CD4-positive, CD25-positive, alpha-beta regulatory T cell (primary cell): ENCODE results near the gene FBXO40. TPM values are rescaled to one million over a fixed set of nuclear protein-coding genes. Genes with fewer than 3 reads are reported as not detected.
A peak's percentile ranks its signal among the peaks of the same experiment; 100 is the strongest.

Source experiments
- ATAC-seq, 2 donors: fragments of 150-1000 bp; cut with Tn5 transposase; one replicate each; pipeline ENCODE4 v1.10.0; 2021; ENCODE audit warnings: low read depth in 2 of 2, moderate number of reproducible peaks in 2 of 2, moderate library complexity in 1 of 2
- DNase-seq, 3 donors: peaks; one replicate each; pipeline versions ENCODE4 v3.0.0 to v3.0.0-alpha.2; 2012 to 2022; ENCODE audit warnings: mixed read lengths in 1 of 3
- H3K27ac ChIP-seq: one replicate; pipeline ENCODE4 v1.7.0; 2013; ENCODE audit warnings: mild to moderate bottlenecking, low read length; ENCODE audit not compliant: insufficient read depth, poor library complexity, severe bottlenecking
- H3K27me3 ChIP-seq: one replicate; pipeline ENCODE4 v1.7.0; 2013; ENCODE audit warnings: low read length; ENCODE audit not compliant: control insufficient read depth, insufficient read depth
- H3K36me3 ChIP-seq: one replicate; pipeline ENCODE4 v1.7.0; 2013; ENCODE audit warnings: mild to moderate bottlenecking, low read length, moderate library complexity; ENCODE audit not compliant: control insufficient read depth, insufficient read depth
- H3K4me1 ChIP-seq: 2 replicates; pipeline ENCODE4 v1.7.0; 2013; ENCODE audit warnings: mild to moderate bottlenecking, low read length; ENCODE audit not compliant: insufficient read depth, control insufficient read depth, poor library complexity, severe bottlenecking
- H3K4me3 ChIP-seq: one replicate; pipeline ENCODE4 v1.7.0; 2013; ENCODE audit warnings: low read depth, mild to moderate bottlenecking, low read length, moderate library complexity
- H3K9me3 ChIP-seq, 2 experiments: 1 replicate in 1 of 2; 2 replicates in 1 of 2; pipeline ENCODE4 v1.7.0; 2013; ENCODE audit warnings: low read length in 2 of 2, mild to moderate bottlenecking in 1 of 2, moderate library complexity in 1 of 2; ENCODE audit not compliant: control insufficient read depth in 2 of 2
- H3K27ac Mint-ChIP-seq, 3 donors: one replicate each; pipeline ENCODE4 v1.8.0; 2020 to 2022; ENCODE audit warnings: mild to moderate bottlenecking in 3 of 3, mixed read lengths in 3 of 3, moderate library complexity in 2 of 3
- H3K27me3 Mint-ChIP-seq: one replicate; pipeline ENCODE4 v1.8.0; 2022; ENCODE audit warnings: mild to moderate bottlenecking, mixed read lengths
- H3K36me3 Mint-ChIP-seq: one replicate; pipeline ENCODE4 v1.8.0; 2020; ENCODE audit warnings: mixed read lengths
- H3K4me1 Mint-ChIP-seq, 4 donors: one replicate each; pipeline ENCODE4 v1.8.0; 2020 to 2022; ENCODE audit warnings: mixed read lengths in 4 of 4, mild to moderate bottlenecking in 1 of 4
- H3K4me3 Mint-ChIP-seq, 4 donors: one replicate each; pipeline ENCODE4 v1.8.0; 2020 to 2022; ENCODE audit warnings: mild to moderate bottlenecking in 4 of 4, mixed read lengths in 4 of 4, moderate library complexity in 3 of 4
- H3K9me3 Mint-ChIP-seq, 7 donors: one replicate each; pipeline ENCODE4 v1.8.0; 2020 to 2022; ENCODE audit warnings: mixed read lengths in 7 of 7, mild to moderate bottlenecking in 3 of 7, moderate library complexity in 2 of 7
- polyA plus RNA-seq, 4 donors: library from polyadenylated mRNA; unstranded; fragments of 300-500 nt; fragmentation: Illumina TruSeq; gene quantifications; one replicate each; pipeline ENCODE4 v1.2.3, GENCODE V29; 2021
- total RNA-seq: library from RNA; stranded (reverse); gene quantifications from one replicate; pipeline ENCODE4 v1.2.3, GENCODE V29; 2022

FBXO40 gene
- total and polyA plus RNA-seq, 5 donors from 2014 or later, result 0.18 to 0.24 TPM; not detected in 3

GRCh38 chr3:121624147-121624899 is 31.1 kb downstream of the FBXO40 start:
- no peaks in the 10 kb centered on the region for H3K9me3 Mint-ChIP-seq
- no peak overlapping the region for H3K27ac Mint-ChIP-seq
- no peak overlapping the region for H3K27ac ChIP-seq
- ATAC-seq, result no peak
- H3K4me3 ChIP-seq, result no peak overlapping the region
- no peak overlapping the region for H3K4me3 Mint-ChIP-seq
- no peaks in the 10 kb centered on the region for H3K4me1 ChIP-seq
- H3K4me1 Mint-ChIP-seq, result peaks cover 0 to 3% (median 0%) of the 10 kb centered on the region in 4 donors
- peaks cover 6% of the 10 kb centered on the region for H3K27me3 Mint-ChIP-seq
- H3K36me3 Mint-ChIP-seq, result peaks cover 9% of the 10 kb centered on the region
- no peak for DNase-seq
- no peaks in the 10 kb centered on the region for H3K27me3 ChIP-seq
- H3K36me3 ChIP-seq, result peaks cover 7% of the 10 kb centered on the region
- H3K9me3 ChIP-seq, result no peaks in the 10 kb centered on the region

GRCh38 chr3:121626495-121626894 is 33.3 kb downstream of the FBXO40 start:
- no peaks in the 10 kb centered on the region for H3K27me3 ChIP-seq
- no peaks in the 10 kb centered on the region for H3K9me3 ChIP-seq
- no peak overlapping the region for H3K27ac ChIP-seq
- ATAC-seq (no peak), DNase-seq (no peak)
- no peak overlapping the region for H3K4me3 ChIP-seq
- H3K4me1 Mint-ChIP-seq, result peaks cover 0 to 3% (median 0%) of the 10 kb centered on the region in 4 donors
- peaks cover 25% of the 10 kb centered on the region for H3K36me3 ChIP-seq
- no peak overlapping the region for H3K4me3 Mint-ChIP-seq
- H3K4me1 ChIP-seq, result no peaks in the 10 kb centered on the region
- H3K27me3 Mint-ChIP-seq, result peaks cover 6% of the 10 kb centered on the region
- H3K27ac Mint-ChIP-seq, result peak overlapping the region in 1 of 3 donors; percentile 44
- peaks cover 21% of the 10 kb centered on the region for H3K36me3 Mint-ChIP-seq
- no peaks in the 10 kb centered on the region for H3K9me3 Mint-ChIP-seq

GRCh38 chr3:121627211-121627610 is 34.0 kb downstream of the FBXO40 start:
- Mint-ChIP-seq H3K36me3 (peaks cover 28% of the 10 kb centered on the region), H3K4me3 (no peak overlapping the region), H3K4me1 (peaks cover 0 to 4% (median 0%) of the 10 kb centered on the region in 4 donors), H3K9me3 (no peaks in the 10 kb centered on the region), H3K27ac (peak overlapping the region in 1 of 3 donors; percentile 48), H3K27me3 (no peaks in the 10 kb centered on the region)
- peaks cover 32% of the 10 kb centered on the region for H3K36me3 ChIP-seq
- H3K9me3 ChIP-seq, result no peaks in the 10 kb centered on the region
- no peak overlapping the region for H3K4me3 ChIP-seq
- H3K27ac ChIP-seq, result no peak overlapping the region
- no peak for ATAC-seq
- H3K4me1 ChIP-seq, result no peaks in the 10 kb centered on the region
- H3K27me3 ChIP-seq, result no peaks in the 10 kb centered on the region
- no peak for DNase-seq

- H3K9me3 ChIP-seq, result no peaks in the 10 kb centered on the region
- peaks cover 36% of the 10 kb centered on the region for H3K36me3 ChIP-seq
- no peak for ATAC-seq
- no peak for DNase-seq
- H3K27ac ChIP-seq, result no peak overlapping the region
- no peak overlapping the region for H3K4me3 ChIP-seq
- Mint-ChIP-seq H3K36me3 (peaks cover 32% of the 10 kb centered on the region), H3K9me3 (no peaks in the 10 kb centered on the region), H3K4me3 (no peak overlapping the region), H3K27me3 (no peaks in the 10 kb centered on the region), H3K4me1 (peaks cover 0 to 4% (median 0%) of the 10 kb centered on the region in 4 donors), H3K27ac (peak overlapping the region in 2 of 3 donors; percentile 38 to 48)
- H3K4me1 ChIP-seq, result no peaks in the 10 kb centered on the region
- H3K27me3 ChIP-seq, result no peaks in the 10 kb centered on the region
These were observed 34.4 kb downstream of the FBXO40 start for GRCh38 chr3:121627622-121628021.

- H3K4me1 Mint-ChIP-seq, result peaks cover 0 to 5% (median 2%) of the 10 kb centered on the region in 4 donors
- peak overlapping the region in 1 of 3 donors; percentile 74 for H3K27ac Mint-ChIP-seq
- H3K9me3 ChIP-seq, result no peaks in the 10 kb centered on the region
- peaks cover 55% of the 10 kb centered on the region for H3K36me3 ChIP-seq
- H3K27me3 Mint-ChIP-seq, result no peaks in the 10 kb centered on the region
- no peak for ATAC-seq
- H3K27ac ChIP-seq, result no peak overlapping the region
- no peaks in the 10 kb centered on the region for H3K4me1 ChIP-seq
- no peaks in the 10 kb centered on the region for H3K9me3 Mint-ChIP-seq
- H3K4me3 ChIP-seq, result no peak overlapping the region
- DNase-seq, result no peak
- no peaks in the 10 kb centered on the region for H3K27me3 ChIP-seq
- peaks cover 47% of the 10 kb centered on the region for H3K36me3 Mint-ChIP-seq
- H3K4me3 Mint-ChIP-seq, result no peak overlapping the region
These were observed 36.4 kb downstream of the FBXO40 start for GRCh38 chr3:121629601-121630000.

- no peaks in the 10 kb centered on the region for H3K9me3 Mint-ChIP-seq
- H3K27me3 Mint-ChIP-seq, result no peaks in the 10 kb centered on the region
- peaks cover 54% of the 10 kb centered on the region for H3K36me3 Mint-ChIP-seq
- peaks cover 0 to 6% (median 4%) of the 10 kb centered on the region in 4 donors for H3K4me1 Mint-ChIP-seq
- Histone ChIP-seq H3K4me3 (no peak overlapping the region), H3K27me3 (no peaks in the 10 kb centered on the region), H3K9me3 (no peaks in the 10 kb centered on the region), H3K36me3 (peaks cover 62% of the 10 kb centered on the region), H3K4me1 (no peaks in the 10 kb centered on the region), H3K27ac (no peak overlapping the region)
- no peak overlapping the region for H3K4me3 Mint-ChIP-seq
- ATAC-seq (no peak), DNase-seq (no peak)
- H3K27ac Mint-ChIP-seq, result peak overlapping the region in 2 of 3 donors; percentile 38 to 83
These were observed 37.2 kb downstream of the FBXO40 start for GRCh38 chr3:121630355-121630754.

- Histone ChIP-seq H3K4me3 (no peak overlapping the region), H3K27ac (no peak overlapping the region), H3K4me1 (no peaks in the 10 kb centered on the region), H3K36me3 (peaks cover 92% of the 10 kb centered on the region), H3K27me3 (no peaks in the 10 kb centered on the region), H3K9me3 (no peaks in the 10 kb centered on the region)
- Mint-ChIP-seq H3K36me3 (peaks cover 75% of the 10 kb centered on the region), H3K27ac (peak overlapping the region in 2 of 3 donors; percentile 32 to 78), H3K9me3 (no peaks in the 10 kb centered on the region), H3K4me1 (peaks cover 18 to 25% (median 19%) of the 10 kb centered on the region in 4 donors), H3K27me3 (no peaks in the 10 kb centered on the region), H3K4me3 (no peak overlapping the region)
- ATAC-seq (no peak), DNase-seq (no peak)
These were observed 44.7 kb downstream of the FBXO40 start for GRCh38 chr3:121637922-121638321.

- H3K4me1 ChIP-seq, result no peaks in the 10 kb centered on the region
- H3K4me3 ChIP-seq, result no peak overlapping the region
- Mint-ChIP-seq H3K27me3 (no peaks in the 10 kb centered on the region), H3K4me3 (no peak overlapping the region), H3K27ac (peak overlapping the region in 2 of 3 donors; percentile 47 to 92), H3K36me3 (peaks cover 74% of the 10 kb centered on the region), H3K9me3 (peaks cover 0 to 2% (median 0%) of the 10 kb centered on the region in 7 donors), H3K4me1 (peaks cover 17 to 27% (median 19%) of the 10 kb centered on the region in 4 donors)
- no peaks in the 10 kb centered on the region for H3K27me3 ChIP-seq
- H3K27ac ChIP-seq, result no peak overlapping the region
- peaks cover 87% of the 10 kb centered on the region for H3K36me3 ChIP-seq
- no peak for DNase-seq
- H3K9me3 ChIP-seq, result no peaks in the 10 kb centered on the region
- ATAC-seq, result no peak
These were observed 47.9 kb downstream of the FBXO40 start for GRCh38 chr3:121641127-121641526.
